Measurements from ENCODE around the gene GAL3ST3. TPM values are rescaled to one million over a fixed set of nuclear protein-coding genes. Genes with fewer than 3 reads are reported as not detected.

GAL3ST3 gene
- total and polyA plus RNA-seq, 10 of the 15 experiments (the other 5 are each of a cell fraction or from before 2014, with no cell fraction given): 0.06 to 0.12 TPM; not detected in 8

GRCh38 chr11:66063900-66064299 is 14.9 kb upstream of the GAL3ST3 start:
- POLR2A ChIA-PET: interaction anchor here (1.9 kb wide), 1 partner anchor 12 kb away, joined by 9 read pairs; the partner anchor contains the start of gene SF3B2
- in situ Hi-C loops (cut with MboI): no loop called here
- no peak for TF ChIP-seq POLR2AphosphoS2 (IDR thresholded peaks at IDR 0.05; ENCODE audit: low read depth, low read length)
- no peak for TF ChIP-seq SKIL (IDR thresholded peaks at IDR 0.05; ENCODE audit: low read depth, poor library complexity, severe bottlenecking)
- no peak for TF ChIP-seq ATF7 (IDR thresholded peaks at IDR 0.05; ENCODE audit: low read depth)
- no peak for TF ChIP-seq ZNF687 (IDR thresholded peaks at IDR 0.05)
- TF ChIP-seq ZBTB33 (IDR thresholded peaks at IDR 0.05): no peak
- no peak for TF ChIP-seq MEF2B (IDR thresholded peaks at IDR 0.05; ENCODE audit: partially characterized antibody, poor library complexity, severe bottlenecking)
- no peak for TF ChIP-seq WRNIP1 (IDR thresholded peaks at IDR 0.05; ENCODE audit: borderline replicate concordance, low read depth, low read length)
- TF ChIP-seq SREBF1 (IDR thresholded peaks at IDR 0.05; ENCODE audit: low read length): no peak
- TF ChIP-seq SP1 (IDR thresholded peaks at IDR 0.05; ENCODE audit: low read depth, low read length): no peak
- TF ChIP-seq, protein P1, sequence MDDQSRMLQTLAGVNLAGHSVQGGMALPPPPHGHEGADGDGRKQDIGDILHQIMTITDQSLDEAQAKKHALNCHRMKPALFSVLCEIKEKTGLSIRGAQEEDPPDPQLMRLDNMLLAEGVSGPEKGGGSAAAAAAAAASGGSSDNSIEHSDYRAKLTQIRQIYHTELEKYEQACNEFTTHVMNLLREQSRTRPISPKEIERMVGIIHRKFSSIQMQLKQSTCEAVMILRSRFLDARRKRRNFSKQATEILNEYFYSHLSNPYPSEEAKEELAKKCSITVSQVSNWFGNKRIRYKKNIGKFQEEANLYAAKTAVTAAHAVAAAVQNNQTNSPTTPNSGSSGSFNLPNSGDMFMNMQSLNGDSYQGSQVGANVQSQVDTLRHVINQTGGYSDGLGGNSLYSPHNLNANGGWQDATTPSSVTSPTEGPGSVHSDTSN (IDR thresholded peaks at IDR 0.05; ENCODE audit: insufficient replicate concordance, low read depth, low read length): no peak
- TF ChIP-seq, protein P2, sequence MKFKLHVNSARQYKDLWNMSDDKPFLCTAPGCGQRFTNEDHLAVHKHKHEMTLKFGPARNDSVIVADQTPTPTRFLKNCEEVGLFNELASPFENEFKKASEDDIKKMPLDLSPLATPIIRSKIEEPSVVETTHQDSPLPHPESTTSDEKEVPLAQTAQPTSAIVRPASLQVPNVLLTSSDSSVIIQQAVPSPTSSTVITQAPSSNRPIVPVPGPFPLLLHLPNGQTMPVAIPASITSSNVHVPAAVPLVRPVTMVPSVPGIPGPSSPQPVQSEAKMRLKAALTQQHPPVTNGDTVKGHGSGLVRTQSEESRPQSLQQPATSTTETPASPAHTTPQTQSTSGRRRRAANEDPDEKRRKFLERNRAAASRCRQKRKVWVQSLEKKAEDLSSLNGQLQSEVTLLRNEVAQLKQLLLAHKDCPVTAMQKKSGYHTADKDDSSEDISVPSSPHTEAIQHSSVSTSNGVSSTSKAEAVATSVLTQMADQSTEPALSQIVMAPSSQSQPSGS (IDR thresholded peaks at IDR 0.05; ENCODE audit: low read length): no peak
- no peak for TF ChIP-seq NFXL1 (IDR thresholded peaks at IDR 0.05; ENCODE audit: borderline replicate concordance)

More at GRCh38 chr11:66063900-66064299, 14.9 kb upstream of the GAL3ST3 start:
- FAIRE-seq (no peak), DNase-seq (ENCODE audit: low read depth, low spot score) (no peak), ATAC-seq (no peak)
- Histone ChIP-seq H3K9ac (ENCODE audit: control insufficient read depth, insufficient read depth, low read length) (no peak overlapping the region), H3K27me3 (replicated peaks in 1 of 2; ENCODE audit: control insufficient read depth in 2 of 2, insufficient read depth in 2 of 2, low read length in 1 of 2) (no peaks in the 10 kb centered on the region), H3K9me3 (replicated peaks; ENCODE audit: control insufficient read depth, insufficient read depth, low read length) (peaks cover 6% of the 10 kb centered on the region; the same call in 2 of the 3 replicates), H2AFZ (ENCODE audit: control insufficient read depth, low read depth, low read length) (no peak overlapping the region), H3K4me3 (no peak overlapping the region), H4K20me1 (ENCODE audit: control insufficient read depth, insufficient read depth) (no peaks in the 10 kb centered on the region), H3K36me3 (ENCODE audit: control insufficient read depth in 2 of 2, insufficient read depth in 2 of 2, low read length in 1 of 2) (peaks cover 33 to 73% of the 10 kb centered on the region in 2 experiments), H3K79me2 (ENCODE audit: control insufficient read depth, insufficient read depth, low read length) (peaks cover 4% of the 10 kb centered on the region), H3K27ac (ENCODE audit: control insufficient read depth, insufficient read depth) (no peak overlapping the region), H3K4me2 (ENCODE audit: control insufficient read depth, insufficient read depth) (no peak overlapping the region), H3K4me1 (ENCODE audit: control insufficient read depth, insufficient read depth, low read length) (peaks cover 13% of the 10 kb centered on the region)
- ChIA-PET CTCF (interaction anchor here (0.6 to 20.0 kb wide), 7 partner anchors 11 to 220 kb away, joined by 3 to 195 read pairs (median 5); partner anchors contain the start of gene SF3B2), RAD21 (ENCODE audit: unreplicated experiment) (interaction anchor here (0.8 kb wide), 1 partner anchor 19 kb away, joined by 3 read pairs; no protein-coding TSS in a partner anchor), SMC1A (ENCODE audit: uncharacterized antibody, unreplicated experiment) (interaction anchor here (0.6 to 1.4 kb wide), 5 partner anchors 12 to 205 kb away, joined by 3 to 5 read pairs (median 3); partner anchors contain the start of gene SF3B2)
- 100% methylated on average over 2 of the region's 2 CpGs for WGBS (ENCODE audit: insufficient coverage, insufficient replicate concordance, low lambda C conversion rate, missing lambda C conversion rate)
- intact Hi-C loops (cut with micrococcal nuclease; ENCODE audit: unreplicated experiment): no loop called here
- no TSS peak for BruUV-seq (replicated peaks)
